Daoy (cell line): ENCODE results near the gene HLA-DQB1. TPM values are rescaled to one million over a fixed set of nuclear protein-coding genes. Genes with fewer than 3 reads are reported as not detected.
"Not testable (repeated sequence)": the region's sequence is repeated elsewhere in the genome, so short reads cannot be mapped to it uniquely, and the experiment has no call there.

Experiments used
- DNase-seq: peaks from one replicate; pipeline ENCODE4 v3.0.0-alpha.2; 2015; ENCODE audit warnings: low read depth
- total RNA-seq: library from RNA; depleted of rRNA; stranded (reverse); fragments of >200 nt; shearing (Covaris generic); gene quantifications from 2 replicates; pipeline ENCODE4 v1.2.3, GENCODE V29; 2014; rRNA removed

Gene HLA-DQB1
- total RNA-seq, result 0.23 and 0.51 TPM in 2 replicates

DNA sequence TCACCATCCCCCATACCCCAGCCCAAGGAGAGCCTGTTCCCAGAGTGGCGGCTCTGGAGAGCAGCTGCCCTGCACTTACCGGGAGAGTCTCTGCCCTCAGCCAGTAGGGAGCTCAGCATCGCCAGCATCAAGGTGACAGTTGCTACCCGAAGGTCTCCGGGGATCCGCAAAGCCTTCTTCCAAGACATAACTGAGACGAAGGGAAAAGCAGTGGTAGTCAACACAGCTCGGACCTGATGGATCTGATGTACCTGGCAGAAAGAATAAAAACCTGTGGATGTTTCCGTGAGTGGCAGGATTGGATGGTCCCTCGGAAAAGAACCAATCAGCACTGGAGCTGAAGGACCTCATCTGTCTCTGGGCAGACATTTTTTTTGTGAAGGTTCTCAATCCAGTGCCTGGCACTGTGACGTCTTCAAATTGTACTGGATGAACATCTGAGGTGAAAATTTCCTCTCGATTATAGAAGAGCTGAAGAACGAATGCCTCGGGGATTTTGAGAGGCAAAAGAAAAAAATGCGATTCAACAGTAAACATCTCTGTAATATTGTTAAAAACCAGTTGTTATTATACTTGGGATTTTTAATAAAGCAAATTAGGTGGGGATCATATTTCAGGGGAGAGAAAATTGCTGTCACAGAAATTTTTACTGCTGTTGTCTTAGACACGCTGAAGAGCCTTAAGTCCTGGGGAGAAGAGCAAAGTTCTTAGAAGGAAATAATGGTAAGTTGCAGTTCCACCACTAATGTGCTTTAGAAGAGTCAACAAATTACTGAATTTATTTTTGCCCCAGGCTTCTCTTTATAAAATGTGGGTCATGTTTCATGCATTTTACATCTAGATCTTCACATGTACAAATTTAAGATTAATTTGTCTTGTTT, at the start of gene HLA-DQB1:
Gene HLA-DQB1, minus strand, starts transcription at position 238 of the 881 bp plus-strand sequence. Its CDS starts 50 bp downstream, at position 188.
- DNase-seq, result peak; percentile 77

GRCh38 chr6:32713241-32713640, 46.8 kb upstream of the HLA-DQB1 start:
- DNase-seq, result no peak

- no peak for DNase-seq
Measured at GRCh38 chr6:32709625-32710024, 43.2 kb upstream of the HLA-DQB1 start.

GRCh38 chr6:32705164-32705563, 38.7 kb upstream of the HLA-DQB1 start:
- DNase-seq, result not testable (repeated sequence)

DNA sequence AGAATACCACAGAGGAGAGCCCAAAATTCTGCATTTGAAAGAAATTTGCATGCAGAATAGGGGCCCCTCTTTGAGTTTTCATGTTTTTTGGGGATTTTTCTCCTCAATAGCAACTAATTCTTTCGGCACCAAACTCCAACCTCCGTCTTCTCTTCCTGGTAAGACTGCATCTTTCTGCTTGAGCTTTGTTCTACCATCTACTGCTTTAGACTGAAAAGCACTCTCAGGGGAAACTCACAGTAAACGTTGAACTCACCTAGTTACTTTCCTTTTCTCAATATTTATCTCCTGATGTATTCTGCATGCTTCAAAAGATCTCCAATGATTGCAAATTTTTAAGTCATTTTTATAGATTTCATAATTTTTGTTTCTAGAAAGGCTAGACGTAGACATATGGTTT, 36.9 kb upstream of the HLA-DQB1 start:
- no peak for DNase-seq

DNA sequence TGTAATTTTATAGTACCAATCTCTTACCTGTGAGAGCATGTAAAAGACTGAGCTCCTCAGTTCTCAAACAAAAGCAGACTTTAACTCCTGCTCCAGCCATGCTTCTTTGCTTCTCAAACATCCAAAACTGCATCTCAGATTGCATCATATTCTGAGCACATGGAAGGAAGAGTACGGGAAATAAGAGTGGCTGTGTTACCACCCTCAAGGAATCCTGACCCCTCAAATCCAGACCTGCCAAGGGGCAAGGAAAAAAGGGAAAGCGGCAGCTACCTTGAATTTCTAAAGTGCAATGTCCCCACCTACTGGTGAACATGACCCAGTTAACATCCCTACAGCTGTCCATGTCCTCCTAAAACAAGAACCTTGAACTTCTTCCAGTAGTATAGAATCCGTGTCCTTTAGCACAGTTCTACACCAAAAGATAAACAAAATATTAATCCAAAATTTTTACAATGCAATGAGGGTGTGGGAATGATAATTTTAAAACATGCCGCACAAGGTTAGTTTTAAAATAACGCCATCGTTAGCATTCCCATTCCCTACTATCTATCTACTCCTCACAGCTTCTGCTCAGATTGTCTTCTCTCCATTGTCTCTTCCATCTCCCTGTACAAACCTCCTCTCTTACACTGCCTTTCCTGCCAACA, 34.1 kb upstream of the HLA-DQB1 start:
- DNase-seq, result peak; percentile 73

DNA sequence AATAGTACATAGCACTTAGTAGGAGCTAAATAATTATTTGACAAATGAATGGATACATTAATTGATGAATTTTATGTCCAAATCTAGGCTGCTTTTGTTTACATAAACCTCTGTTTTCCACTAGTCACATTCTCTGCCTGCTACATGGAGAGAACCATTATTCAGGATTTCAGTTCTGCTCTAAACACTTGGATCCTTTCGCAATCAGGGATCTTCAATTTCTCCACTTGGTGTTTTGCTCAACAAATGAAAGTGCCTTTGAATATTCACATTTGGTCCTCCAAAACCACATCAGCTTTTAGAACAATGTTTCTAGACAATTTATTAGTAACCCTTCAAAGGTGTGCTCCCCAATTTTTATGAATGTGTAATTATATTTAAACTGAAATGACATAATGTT, 30.6 kb upstream of the HLA-DQB1 start:
- DNase-seq, result no peak

DNA sequence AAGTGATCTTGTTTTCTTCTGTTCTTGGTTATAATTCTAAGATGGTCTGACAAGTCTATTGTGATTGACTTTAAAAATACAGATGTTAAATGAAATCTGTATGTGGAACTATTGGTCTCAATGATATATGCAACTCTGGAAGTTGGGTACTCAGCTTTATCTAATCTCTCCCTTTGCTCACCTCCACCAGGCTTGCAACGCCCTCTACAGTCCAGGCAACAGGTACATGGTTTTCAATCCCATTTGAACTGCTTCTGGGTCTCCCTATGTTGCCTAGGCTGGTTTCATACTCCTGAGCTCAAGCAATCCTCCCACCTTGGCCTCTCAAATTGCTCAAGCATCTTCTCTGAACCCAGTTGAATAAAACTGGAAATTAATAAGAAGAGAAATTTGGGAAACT, 25.6 kb upstream of the HLA-DQB1 start:
- peak; percentile 61 for DNase-seq

- DNase-seq, result no peak
Measured at GRCh38 chr6:32689531-32690501, 23.4 kb upstream of the HLA-DQB1 start.

DNA sequence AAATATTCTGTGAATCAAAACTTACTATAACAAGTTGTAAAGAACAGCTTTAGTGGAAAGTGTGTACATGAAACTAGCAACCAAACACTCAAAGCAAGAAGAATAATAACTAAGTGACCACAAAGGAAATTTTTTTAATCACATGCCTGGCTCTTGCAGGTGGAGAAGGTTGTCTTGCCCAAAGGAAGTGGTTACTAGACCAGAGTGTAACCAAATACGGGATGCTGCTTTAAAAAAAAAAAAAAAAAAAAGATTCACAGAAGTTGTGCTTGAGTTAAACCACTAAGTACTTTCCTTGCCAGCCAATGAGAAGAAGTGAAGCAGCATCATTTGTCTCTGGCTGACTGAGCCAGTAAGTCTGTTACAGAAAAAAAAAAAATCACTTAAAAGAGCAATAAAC, 19.1 kb upstream of the HLA-DQB1 start:
- peak; percentile 64 for DNase-seq

DNA sequence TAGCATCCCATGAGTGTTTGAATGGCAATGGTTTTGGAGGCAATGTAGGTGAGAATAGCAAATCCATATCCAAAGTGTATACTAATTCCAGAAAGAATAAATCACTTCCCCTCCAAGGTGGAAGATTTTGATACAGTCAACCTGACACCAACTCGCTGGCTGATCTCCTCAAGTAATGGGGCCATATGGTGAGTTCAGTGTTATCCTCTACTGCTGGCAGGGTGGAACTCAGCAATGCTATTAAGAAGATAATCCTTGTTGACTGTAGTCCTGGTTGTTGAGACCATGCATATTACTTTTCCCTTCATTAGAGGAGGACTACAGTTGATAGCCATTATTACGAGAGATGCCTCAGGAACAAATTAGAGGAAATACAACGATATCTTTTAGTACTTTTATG, 17.8 kb upstream of the HLA-DQB1 start:
- no peak for DNase-seq

DNA sequence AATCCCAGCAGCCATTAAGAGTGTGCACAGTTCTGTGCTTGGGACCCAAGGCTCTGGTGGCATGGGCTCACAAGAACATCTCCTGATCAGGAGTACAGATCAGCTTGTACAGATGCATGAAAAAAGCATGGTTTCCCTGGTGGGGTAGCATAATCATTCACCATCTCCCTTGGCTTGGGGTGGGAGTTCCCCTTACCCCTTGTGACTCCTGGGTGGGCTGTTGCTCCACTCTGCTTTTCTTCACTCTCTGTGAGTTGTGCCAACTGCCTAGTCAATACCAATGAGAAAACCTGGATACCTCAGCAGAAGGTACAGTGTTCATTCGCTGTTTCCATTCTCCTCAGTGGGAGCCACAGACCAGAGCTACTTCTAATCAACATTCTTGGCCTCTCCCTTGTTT, 13.6 kb upstream of the HLA-DQB1 start:
- no peak for DNase-seq

DNA sequence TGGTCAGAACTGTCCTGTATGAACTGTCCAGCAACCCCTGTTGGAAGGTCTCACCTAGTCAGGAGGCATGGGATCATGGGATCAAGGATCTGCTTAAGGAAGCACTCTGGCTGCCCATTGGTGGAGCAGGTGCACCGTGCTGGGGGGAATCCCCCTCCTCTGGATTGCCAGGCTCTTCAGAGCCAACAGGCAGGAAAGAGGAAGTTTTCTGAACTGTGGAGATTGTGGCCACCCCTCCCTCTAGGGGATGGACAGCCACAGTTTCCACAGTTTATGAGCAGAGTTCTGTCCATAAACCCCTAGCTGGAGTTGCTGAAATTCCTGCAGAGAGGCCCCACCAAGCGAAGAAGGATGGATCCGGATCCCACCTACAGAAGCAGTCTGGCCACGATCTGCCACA, 13.0 kb upstream of the HLA-DQB1 start:
- DNase-seq, result no peak

DNA sequence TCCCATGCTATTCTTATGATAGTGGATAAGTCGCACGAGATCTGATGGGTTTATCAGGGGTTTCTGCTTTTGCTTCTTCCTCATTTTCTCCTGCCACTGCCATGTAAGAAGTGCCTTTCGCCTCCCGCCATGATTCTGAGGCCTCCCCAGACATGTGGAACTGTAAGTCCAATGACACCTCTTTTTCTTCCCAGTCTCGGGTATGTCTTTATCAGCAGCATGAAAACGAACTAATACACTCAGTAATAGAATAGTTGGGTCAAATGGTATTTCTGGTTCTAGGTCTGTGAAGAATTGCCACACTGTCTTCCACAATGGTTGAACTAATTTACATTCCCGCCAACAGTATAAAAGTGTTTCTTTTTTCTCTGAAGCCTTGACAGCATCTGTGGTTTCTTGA, 7.7 kb upstream of the HLA-DQB1 start:
- not testable (repeated sequence) for DNase-seq

- DNase-seq, result not testable (repeated sequence)
Measured at GRCh38 chr6:32671908-32672307, 5.5 kb upstream of the HLA-DQB1 start.

DNA sequence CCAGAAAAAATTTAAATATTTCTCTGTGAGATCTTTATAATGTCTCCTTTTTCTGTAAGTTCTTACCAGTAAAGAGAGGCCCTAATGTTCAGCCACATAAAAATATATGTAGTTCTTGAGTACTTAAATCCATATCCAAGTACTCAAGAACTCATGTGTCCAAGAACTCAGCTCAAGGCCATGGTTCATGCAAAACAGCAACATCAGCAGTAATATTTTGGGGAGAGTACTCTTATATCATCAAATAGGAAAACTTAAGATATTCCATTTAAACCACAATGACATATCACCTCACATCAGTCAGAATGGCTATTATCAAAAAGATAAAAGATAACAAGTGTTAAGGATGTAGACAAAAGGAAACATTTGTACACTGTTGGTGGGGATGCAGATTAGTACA, 3.4 kb upstream of the HLA-DQB1 start:
- no peak for DNase-seq

- no peak for DNase-seq
Measured at GRCh38 chr6:32669240-32669639, 2.8 kb upstream of the HLA-DQB1 start.

DNA sequence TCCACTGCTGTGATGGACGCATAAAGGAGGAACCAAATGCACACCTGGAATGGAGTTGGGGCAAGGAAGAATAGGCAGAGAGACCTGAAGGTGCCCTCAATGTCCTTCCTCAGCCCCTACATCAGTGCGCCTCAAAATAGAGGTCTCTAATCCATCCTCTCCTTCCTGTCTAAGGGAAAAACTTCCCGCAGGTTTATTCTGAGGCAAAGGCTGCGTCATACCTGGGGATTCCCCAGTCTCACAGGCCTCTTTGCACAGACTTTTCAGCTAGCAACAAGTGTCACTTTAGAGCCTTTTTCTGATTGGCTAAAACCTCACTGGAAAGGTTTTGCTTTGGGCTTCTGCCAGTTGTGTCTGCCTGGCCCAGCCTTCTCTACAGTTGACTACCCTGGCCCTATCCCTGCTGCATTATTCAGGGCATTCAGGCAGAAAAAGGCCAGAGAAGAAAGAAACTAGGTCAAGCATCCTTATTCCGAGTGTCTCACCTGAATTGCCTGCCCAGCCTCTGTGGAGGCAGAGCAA, 1.8 kb upstream of the HLA-DQB1 start:
- peak; percentile 82 for DNase-seq

DNA sequence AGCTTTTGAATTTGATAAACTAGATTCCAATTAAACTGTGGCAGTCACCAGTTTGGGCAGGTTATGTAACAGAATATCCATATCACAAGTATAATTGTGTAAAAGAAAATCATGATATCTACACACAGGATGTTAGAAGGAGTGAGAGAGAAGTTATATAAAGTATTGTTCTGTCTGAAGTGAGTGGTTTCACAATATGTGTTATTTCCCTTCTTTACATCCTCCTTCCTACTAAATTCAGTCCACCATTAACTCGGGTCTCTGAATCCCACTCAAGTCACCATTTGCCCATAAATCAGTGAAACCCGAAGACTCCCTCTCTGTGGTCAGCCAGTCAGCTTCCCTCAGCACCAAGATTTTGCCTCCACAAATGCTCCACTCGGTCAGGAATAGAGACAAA, 796 bp downstream of the HLA-DQB1 start:
- no peak for DNase-seq

GRCh38 chr6:32664827-32665362, 1.6 kb downstream of the HLA-DQB1 start:
- peak; percentile 67 for DNase-seq

- DNase-seq, result no peak
Measured at GRCh38 chr6:32664354-32664753, 2.1 kb downstream of the HLA-DQB1 start.
